C4-2B (cell line): Measurements from ENCODE around the gene ORC2.

Experiments used
- H3K27ac ChIP-seq: fragments of 450-650 bp; 2 replicates; pipeline ENCODE4 v1.5.1; 2017
- ZFX ChIP-seq: fragments of 450-650 bp; IDR thresholded peaks from 2 replicates; pipeline ENCODE4 v1.6.1; 2017
- TF ChIP-seq, protein P1 (sequence below): fragments of 450-650 bp; conservative IDR thresholded peaks from 2 replicates; pipeline ENCODE4 v1.5.1; 2017; ENCODE audit warnings: mild to moderate bottlenecking

Gene ORC2

DNA sequence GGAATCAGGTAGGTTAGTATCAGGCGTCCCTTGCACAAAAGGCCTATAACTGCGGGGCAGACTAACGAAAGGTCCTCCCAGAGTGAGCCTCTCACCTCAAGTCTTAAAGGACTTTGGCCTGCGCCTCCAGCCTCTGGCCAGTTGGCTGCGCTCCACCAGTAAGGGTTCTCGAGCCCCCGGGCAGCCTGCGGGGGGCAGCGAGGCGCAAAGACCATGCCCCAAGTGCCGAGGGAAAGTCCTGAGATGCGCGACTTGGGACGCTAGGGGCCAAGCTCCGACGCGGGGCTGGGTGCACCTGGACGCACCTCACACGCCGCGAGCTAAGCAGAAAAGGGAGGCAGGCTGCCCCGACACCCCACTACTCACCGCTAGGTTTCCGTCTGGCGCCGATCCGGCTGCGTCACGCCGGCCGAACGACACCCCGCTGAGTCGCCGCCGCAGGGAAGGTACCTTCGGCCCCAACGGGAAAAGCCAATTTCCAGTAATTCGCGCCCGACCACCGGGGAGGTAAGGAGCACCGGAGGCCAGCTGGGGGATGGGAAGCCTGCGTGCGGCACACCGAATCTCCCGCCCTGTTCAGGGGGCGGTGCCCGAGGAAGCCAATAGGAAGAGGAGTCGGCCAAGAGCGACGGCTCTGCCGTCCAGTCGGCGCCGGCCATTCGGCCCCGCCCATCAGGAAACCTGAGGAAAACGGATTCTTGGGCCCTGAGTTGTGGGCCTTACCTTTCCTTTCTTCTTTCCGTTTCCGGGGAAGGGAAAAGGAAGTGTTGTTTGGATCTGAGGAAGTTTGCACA is at the start of gene ORC2:
Gene ORC2, minus strand, starts transcription at position 537 of the 794 bp plus-strand sequence. CDS start 5,537 bp downstream, outside the sequence.
- H3K27ac ChIP-seq, result peak within 1 kb of the TSS; percentile 94
- TF ChIP-seq, protein P1, sequence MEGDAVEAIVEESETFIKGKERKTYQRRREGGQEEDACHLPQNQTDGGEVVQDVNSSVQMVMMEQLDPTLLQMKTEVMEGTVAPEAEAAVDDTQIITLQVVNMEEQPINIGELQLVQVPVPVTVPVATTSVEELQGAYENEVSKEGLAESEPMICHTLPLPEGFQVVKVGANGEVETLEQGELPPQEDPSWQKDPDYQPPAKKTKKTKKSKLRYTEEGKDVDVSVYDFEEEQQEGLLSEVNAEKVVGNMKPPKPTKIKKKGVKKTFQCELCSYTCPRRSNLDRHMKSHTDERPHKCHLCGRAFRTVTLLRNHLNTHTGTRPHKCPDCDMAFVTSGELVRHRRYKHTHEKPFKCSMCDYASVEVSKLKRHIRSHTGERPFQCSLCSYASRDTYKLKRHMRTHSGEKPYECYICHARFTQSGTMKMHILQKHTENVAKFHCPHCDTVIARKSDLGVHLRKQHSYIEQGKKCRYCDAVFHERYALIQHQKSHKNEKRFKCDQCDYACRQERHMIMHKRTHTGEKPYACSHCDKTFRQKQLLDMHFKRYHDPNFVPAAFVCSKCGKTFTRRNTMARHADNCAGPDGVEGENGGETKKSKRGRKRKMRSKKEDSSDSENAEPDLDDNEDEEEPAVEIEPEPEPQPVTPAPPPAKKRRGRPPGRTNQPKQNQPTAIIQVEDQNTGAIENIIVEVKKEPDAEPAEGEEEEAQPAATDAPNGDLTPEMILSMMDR, result peak; percentile 59
- peak; percentile 59 for TF ChIP-seq ZFX

DNA sequence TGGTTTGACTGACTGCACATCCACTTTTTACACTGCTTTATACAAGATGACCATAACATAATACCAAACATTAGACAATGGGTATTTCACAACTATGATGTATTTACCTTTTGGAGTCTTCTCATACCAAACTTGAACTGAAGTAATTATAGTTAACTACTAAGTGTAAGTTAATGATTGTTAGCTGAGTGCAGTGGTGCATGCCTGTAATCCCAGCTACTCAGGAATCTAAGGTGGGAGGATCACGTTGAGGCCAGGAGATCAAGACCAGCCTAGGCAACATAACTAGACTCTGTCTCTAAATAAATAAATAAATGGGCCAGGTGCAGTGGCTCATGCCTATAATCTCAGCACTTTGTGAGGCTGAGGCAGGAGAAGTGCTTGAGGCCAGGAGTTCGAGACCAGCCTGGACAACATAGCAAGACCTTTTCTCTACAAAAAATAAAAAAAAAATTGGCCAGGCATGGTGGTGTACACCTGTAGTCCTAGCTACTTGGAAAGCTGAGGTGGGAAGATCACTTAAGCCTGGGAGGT is 44.9 kb upstream of the ORC2 start:
- TF ChIP-seq, protein P1, result no peak
- TF ChIP-seq ZFX, result no peak
- H3K27ac ChIP-seq, result no peak overlapping the region

DNA sequence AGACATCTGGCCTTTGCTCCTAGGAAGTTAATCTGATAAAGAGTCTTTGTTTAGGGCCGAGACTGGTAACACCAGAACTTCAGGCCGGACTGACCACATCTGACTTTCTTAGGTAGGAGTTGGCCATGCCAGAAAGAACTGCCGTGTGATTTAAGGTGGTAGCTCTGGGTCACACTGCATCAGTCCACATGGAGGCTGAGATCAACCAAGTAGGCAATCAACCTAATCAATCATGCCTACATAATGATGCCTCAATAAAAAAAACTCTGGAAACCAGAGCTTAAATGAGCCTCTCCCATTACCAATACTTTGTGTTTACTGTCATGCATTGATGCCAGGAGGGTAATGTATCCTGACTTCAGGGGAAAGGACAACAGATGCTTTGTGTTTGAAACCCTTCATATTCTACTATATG is 44.1 kb upstream of the ORC2 start:
- H3K27ac ChIP-seq, result no peak overlapping the region
- TF ChIP-seq ZFX, result no peak
- TF ChIP-seq, protein P1, result no peak

GRCh38 chr2:201006704-201007103 is 43.2 kb upstream of the ORC2 start:
- TF ChIP-seq, protein P1, result no peak
- no peak for TF ChIP-seq ZFX
- H3K27ac ChIP-seq, result no peak overlapping the region

DNA sequence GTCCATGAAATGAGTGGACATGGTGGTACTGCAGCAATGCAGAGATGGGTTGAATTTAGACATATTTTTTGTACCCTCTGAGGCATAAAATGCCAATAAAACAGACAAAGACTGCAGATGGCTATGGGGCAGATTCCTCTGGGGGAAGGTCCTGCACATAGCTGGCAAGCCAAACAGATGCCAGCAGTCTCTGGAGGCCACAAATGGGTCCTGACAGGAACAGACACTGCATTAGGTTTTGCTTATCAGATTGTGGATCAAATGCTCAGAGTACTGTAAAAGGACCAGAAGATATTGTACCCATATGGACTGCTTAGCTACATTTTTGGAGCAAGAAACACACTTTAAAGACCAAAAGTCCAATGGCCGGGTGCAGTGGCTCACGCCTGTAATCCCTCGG is 40.9 kb upstream of the ORC2 start:
- TF ChIP-seq, protein P1, result no peak
- no peak for TF ChIP-seq ZFX
- H3K27ac ChIP-seq, result no peak overlapping the region

GRCh38 chr2:200993097-200993496 is 29.6 kb upstream of the ORC2 start:
- no peak overlapping the region for H3K27ac ChIP-seq

DNA sequence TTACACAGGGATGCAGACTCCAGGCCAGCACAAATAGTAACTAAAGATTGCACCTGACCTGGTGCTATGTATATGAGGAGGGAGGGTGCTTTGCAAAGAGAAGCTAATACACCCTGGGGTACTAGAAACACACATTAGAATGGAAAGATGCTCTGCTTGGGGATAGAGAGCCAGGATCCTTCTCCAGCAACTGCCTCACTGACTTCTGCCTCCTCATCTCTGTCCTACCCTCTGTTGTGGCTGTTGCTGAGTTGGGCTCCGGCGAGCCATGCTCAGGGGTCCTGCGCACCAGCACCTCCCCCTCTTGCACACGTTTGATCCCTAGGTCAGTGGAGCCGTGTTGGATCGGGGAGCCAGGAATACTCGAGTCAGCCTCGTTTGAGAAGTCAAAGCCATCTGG is 23.7 kb upstream of the ORC2 start:
- TF ChIP-seq, protein P1, result no peak
- TF ChIP-seq ZFX, result no peak
- no peak overlapping the region for H3K27ac ChIP-seq

More at GRCh38 chr2:200993097-200993496, 29.6 kb upstream of the ORC2 start:
- TF ChIP-seq ZFX, result no peak
- TF ChIP-seq, protein P1, result no peak
